Activated T-helper 1 cell treated with anti-CD3 and anti-CD28 coated beads, Interleukin-2, amount 50 U/mL, for 16 hours (primary cell): ENCODE measurements around the gene EZH2.

Source experiments
- DNase-seq, 2 donors: peaks; one replicate each; pipeline ENCODE4 v3.0.0-alpha.2; 2020; ENCODE audit warnings: low read depth in 1 of 2, low spot score in 1 of 2

Gene EZH2

DNA sequence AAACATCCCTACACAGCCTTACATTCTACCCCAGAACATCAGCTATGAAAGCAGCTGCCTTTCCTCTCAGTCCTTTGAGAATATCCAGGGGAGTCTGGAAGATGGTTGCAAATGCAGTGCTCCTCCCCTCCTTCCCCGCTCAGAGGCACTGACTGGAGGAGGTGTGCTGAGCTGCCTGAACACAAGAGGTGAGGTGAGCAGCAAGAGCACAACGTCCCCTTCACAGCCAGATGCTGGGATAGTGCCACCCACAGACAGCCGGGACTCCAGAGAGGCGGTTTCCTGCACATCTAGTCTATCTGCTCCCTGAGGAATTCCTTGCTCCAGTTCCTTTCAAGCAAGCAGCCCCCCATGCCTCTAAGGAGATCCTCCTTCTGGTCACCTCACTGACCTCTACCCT lies 74.2 kb downstream of the EZH2 start:
- DNase-seq, result no peak

DNA sequence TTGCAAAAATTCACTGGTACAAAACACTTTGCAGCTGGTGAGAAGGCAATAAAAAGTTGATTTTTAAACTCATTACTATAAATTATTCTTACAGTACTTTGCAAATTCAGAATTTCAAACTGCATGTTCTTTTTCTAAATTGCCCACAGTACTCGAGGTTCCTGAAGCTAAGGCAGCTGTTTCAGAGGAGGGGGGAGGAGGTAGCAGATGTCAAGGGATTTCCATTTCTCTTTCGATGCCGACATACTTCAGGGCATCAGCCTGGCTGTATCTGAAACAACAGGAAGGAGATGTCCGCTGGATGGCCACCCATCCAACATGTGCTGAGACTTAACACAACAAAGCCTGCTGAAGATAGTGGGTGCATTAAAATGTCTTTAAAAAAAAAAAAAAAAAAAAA lies 76.7 kb downstream of the EZH2 start:
- DNase-seq, result no peak

DNA sequence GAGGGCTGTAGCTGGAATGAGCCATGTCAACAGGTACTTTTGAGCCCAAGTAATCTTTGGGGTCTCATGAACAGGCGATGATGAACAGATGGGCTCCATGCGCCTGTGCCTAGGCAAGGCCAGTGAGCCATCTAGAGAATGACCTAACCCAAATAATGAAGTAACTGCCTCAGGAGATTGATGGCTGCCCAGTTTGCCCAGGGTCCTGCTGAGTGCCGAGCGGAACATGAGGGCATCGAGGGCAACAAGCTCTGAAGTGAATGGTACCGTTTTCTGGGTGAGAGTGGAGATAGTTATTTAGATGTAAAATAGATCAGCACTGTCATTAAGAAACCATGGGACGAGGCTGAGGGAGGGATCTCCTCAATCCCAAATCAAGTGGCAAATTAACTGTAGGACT lies 77.9 kb downstream of the EZH2 start:
- no peak for DNase-seq

DNA sequence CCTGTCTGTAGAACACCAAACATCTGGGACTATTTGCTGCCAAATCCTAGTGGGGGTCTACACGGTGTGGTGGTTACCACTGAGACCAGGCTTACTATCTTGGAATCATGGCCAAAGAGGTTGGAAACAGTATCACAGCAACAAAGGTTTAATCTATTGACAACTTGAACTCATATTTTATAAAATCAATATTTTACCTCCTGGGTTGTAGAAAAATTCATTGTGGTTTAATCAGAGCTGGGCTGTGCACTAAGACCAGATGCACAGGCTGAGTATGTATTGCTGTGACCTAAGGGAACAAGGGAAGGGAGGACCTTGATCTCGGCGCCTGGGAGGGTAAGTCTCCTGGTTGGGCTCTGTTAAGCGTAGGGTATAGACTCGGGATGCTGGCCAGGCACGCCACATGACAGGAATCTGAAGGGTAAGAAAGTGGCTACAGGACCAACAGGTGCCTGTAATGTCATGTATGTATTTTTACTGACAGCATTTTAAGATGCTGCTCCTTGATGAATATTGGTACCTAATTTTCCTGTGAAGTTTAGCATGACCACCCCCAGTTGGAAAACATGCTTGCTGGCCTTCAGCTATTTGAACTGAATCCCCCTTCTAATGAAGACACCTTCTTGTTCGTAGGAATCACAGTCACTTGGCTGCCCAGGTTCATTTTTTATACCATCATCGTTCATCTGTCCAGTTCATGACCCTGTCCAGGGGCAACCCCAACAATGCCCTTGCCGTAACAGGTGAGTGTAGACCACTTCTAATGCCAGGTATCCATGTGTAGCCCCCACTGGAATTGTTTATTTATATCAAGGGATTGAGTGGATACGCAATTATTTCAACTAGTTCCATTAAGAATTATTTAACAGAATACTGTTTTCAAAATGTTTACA lies 79.5 kb downstream of the EZH2 start:
- DNase-seq, result no peak

DNA sequence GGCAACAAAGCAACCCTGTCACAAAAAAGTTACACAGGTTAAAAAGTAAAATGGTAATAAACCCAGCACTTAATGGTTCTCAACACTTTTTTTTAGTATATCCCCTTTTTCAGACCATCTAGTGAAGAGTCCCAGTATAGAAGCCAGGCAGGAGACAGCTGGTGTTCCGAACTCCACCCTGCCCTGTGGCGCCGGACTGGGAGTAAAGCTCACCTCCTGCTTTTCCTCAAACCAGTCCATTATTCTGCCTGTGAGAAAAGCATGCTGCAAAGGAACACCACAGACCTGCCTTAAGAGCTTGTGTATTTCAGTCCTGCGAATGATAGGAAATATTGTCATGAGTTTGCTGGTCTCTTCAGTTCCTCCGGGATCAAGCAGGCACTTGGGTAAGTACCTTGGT lies 81.0 kb downstream of the EZH2 start:
- DNase-seq, result no peak

DNA sequence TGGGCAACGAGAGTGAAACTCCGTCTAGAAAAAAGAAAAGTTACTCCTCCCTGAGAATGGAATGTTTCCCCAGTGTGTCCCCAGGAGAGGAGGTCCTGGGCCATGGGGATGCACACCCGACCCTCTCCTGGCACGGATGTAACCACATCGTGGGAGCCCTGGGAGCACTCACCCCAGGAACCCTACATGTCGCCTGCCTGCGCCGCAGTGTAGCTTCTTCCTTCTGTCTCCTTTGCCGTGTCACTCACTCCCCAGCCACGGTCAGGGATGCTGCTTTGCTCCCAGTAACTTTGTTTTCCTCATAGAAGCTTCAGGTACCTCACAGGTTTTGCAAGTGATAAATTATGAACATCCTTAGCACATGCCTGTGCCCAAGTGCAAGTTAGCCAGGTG lies 82.0 kb downstream of the EZH2 start:
- no peak for DNase-seq

DNA sequence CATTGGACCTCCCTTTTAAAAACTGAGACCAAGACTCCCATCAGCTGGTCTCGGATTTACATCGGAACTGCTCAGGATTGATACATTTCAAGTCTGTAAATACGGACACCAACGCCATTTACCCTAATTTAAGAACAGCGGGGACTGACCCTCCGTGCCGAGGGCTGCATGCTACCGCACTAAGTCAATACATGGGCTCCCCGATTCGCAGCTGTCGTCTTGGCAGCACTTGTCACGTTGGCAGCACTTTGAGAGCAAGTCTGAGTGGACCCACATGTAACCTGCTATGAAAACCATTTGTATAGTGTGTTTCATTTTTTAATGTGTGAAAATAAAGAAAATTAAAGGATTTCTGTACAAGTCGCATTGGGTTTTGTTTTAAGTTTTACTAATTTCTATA lies 83.4 kb downstream of the EZH2 start:
- DNase-seq, result no peak

DNA sequence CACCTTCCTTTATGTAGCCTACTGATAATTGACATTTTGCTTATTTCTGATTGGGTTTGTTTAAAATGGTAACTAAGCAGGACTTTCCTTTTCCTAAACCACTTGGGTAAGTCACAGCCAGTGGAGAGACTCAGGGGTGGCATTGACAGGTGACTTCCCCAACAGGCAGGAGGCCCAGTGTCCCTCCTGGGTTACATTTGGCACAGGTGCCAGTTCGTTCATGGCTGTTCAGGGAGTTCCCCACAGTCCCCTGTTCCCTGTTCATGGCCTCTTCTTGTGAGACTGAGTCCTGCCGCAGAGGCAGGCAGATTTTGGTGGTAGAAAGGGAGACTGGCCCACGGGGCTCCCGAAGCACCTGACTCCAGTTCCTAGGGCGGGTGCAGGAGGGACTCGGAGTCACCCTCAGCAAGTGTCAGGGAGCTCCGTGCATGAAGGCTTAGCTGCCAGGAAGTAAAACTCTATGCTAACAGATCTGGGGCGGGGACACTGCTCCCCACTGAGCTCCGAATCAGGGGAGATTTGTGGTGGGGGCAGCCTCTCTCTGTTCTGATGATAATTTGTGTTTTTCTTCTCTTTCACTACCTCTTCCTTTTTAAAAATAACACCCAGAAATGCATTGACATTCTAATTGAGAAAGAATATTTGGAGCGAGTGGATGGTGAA lies 84.1 kb downstream of the EZH2 start:
- DNase-seq, result no peak

DNA sequence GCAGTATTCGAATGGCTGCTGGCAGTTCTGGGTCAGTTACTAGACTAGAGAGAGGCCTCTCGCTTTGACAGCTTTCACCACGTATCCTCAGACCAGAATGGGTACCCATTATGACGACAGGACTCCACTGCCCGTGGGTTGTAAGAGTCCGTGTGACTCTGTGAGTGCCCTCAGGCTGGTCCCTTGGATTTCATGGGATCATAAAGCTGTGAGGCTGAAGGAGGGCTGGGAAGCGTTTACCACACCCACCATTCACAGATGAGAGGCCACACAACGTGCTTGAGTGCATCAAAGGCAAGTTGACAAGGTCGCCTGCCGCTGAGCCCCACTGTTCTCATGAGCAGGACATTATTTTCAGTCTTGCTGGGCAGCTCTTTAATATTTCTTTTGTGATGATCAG lies 87.2 kb downstream of the EZH2 start:
- DNase-seq, result no peak

DNA sequence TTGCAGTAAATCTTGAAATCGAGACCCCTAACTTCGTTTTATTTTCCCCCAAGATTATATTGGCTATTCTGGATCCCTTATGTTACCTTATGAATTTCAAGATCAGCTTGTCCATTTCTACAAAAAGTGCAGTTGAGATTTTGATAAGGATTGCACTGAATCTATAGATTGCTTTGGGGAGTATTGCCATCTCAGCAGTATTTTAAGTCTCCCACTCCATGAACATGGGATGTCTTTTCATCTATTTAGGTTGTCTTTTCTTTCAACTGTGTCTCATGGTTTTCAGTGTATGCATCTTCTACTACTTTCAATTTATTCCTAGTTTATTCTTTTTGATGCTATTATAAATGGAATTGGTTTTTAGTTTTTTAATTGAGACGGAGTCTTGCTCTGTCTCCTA lies 89.6 kb downstream of the EZH2 start:
- no peak for DNase-seq

DNA sequence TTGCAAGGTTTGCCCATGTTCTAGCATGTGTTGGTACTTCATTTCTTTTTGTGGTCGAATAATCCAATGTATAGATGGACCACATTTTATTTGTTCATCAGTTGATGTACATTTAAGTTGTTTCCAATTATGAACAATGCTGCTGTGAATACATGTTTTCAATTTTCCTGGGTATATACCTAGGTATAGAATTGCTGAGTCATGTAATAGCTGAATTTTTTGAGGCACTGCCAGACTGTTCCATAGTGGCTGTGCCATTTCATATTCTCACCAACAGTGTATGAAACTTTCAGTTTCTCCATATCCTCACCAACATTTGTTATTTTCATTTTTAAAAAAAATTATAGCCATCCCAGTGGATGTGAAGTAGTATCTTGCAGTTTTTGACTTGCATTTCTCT lies 90.5 kb downstream of the EZH2 start:
- no peak for DNase-seq

DNA sequence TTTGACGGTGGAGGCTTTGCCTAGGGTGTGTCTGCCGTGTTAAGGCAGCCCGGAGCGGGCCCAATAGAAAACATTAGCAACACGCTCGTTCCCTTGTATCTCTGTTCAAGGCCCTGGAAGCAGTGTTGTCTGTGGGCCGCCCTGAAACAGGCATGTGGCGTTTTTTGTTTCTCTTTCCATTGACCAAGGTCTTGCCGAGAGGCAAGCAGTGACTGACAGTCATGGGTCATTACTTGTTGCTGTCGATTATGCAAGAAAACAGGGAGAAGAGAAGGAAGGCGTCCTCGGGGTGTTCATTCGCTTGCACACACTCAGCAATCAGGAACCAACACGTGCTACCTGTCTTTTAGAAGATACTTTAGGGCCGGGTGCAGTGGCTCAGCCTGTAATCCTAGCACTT lies 92.5 kb downstream of the EZH2 start:
- DNase-seq, result no peak

DNA sequence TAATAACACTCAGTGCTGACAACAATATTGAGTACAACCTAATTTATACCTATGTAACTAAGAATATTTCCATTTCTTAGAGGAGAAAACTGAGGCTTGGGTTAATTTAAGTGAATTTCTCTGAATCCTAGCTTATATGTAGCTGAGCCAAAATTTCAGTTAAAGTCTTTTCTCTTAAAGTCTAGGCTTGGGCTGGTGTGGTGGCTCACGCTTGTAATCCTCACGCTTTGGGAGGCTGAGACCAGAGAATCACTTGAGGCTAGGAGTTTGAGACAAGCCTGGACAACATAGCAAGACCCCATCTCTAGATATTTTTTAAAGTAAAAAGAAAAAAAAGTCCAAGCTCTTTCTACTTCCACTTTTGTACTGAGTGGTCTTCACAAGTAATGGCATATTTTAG lies 93.2 kb downstream of the EZH2 start:
- DNase-seq, result no peak

DNA sequence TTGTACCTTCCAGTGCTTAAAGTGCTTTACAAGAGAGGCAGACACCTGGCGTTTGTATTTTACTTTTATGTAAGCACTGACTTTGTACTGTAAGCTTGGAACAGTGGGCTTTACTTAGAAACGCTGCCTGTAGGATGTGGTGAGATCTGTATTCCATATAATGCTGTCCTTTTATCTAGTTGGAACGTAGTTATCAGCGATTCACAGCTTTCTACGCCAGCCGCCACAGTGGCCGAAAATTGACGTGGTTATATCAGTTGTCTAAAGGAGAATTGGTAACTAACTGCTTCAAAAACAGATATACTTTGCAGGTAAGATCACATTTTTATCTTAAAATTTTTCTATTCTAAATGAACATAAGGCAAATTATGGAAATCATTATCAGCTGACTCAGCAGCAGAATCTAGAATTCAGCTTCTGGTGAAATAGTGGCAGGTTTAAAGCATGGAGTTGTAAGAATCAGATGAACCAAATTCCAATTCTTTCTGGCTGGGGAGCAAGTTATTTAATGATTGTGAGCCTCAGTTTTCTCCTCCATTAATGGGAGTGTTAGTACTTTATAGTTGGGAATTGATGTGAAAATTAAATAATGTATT lies 93.9 kb downstream of the EZH2 start:
- DNase-seq, result no peak

DNA sequence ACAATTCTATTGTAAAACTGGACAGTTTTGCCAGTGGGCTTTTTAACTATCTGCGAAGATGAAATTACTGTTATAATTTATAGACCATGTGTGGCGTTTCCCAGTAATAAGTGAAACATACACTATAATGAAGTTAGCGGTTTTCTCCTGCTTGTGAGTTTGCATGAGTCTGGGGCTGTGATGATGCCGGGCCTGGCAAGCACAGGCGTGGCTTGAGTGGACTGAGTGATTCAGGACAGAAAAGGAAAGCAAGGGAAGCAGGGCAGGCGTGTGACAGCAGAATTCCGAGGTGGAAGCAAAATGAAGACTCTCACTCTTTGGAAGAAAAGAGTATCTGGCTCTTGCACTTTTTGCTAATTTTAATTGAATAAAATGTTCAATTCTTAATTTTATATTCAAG lies 94.9 kb downstream of the EZH2 start:
- no peak for DNase-seq

DNA sequence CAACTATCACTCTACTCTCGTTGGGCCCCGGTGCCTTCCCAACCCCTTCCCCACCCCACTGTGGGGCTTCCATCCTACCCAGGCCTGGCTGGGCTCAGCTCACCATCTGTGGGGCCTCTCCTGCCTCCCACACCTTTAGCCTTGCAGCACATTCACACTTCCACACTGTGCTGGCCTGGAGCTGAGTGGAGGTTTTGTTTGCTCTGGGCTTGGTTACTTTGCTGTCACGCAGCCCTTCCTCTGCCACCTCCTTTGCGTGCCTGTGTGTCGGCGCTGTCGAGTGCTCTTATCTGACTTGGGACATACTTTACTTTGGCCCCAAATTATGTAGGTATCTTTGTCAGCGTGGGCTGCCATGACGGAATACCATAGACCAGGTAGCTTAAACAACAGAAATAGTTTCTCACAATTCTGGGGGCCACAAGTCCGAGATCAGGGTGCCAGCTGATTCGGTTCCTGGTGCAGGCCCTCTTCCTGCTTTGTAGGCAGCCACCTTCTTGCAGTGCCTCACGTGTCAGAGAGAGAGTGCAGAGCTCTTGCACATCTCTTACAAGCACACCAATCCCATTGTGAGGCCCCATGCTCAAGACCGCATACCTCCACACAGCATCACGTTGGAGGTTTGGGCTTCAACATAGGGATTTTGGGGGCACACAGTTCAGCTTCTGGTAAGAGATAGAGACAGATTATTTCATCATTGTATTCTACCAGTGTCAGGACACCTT lies 96.4 kb downstream of the EZH2 start:
- DNase-seq, result no peak

DNA sequence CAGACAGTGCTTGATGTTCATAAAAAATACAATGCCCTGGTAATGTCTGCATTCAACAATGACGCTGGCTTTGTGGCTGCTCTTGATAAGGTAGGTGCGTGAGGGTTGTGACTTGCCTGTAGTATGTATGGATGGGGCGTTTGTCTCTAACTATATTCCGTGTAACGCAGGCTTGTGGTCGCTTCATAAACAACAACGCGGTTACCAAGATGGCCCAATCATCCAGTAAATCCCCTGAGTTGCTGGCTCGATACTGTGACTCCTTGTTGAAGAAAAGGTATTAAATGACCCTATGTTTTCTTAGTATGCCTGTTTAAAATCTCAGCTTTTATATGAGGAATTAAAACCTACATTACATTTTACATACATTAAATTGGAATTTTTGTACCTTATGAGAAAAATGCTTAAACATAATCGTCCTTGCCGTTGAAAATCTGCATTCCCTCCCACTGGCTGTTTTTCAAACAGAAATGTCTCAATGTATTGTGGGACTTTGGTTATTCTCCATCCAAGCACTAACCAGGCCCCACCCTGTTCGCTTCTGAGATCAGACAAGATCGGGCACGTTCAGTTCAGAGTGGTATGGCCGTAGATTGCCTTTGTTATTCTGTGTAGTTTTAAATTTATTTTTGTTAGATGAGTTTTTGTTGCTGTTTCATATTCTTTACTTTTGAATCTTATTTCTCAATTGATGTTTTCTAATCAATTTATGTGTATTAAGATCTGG lies 100.1 kb downstream of the EZH2 start:
- DNase-seq, result no peak

DNA sequence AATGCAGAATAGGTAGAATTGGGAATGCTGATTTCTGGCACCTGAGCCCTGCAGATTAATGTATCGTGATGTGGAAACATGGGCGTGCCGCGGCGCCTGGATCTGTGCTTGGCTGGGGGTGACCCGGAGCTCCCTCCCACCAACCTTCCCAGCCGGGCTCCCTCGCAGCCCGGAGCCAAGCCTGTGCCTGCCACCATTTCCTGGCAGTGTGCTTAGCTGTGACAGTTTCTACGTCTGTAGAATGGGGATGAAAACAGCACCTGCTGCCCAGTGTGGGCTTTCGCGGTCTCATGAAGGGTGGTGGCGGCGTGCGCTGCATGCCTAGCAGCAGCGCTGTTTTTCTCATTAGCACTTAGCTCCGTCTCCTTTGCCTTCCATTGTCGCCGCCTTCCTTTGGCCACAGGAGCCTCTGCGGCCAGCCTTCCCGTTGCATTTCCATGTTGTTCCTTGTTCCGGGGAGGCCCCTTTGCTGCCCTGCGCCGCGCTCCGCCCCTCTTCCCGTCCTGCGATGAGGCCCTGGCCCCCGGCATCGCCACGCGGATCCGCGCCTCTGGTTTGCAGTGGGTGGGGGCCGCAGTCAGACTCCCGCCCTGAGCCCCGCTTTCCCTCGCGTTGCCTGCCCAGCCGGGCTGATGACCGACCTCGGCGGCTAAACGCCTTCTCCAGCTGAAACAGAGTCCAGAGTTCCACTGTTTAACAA lies 101.2 kb downstream of the EZH2 start:
- no peak for DNase-seq

DNA sequence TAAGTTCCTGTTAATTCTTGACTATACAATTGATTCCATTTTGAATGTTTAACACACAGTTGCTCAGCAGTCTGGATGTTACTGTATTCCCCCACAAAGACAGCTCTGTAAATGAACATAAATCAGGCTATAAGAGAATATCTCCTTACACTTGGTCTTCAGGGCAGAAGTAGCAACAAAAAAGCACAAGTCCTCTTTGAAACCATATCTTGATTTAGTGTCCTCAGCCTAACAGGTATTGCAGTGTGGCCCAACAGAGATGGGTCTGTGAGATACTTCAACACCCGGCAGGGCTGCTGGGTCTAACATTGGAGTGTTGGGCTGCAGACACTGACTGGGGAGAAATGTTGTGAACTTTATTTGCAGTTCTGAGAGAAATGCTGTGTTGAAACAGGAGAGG lies 109.6 kb downstream of the EZH2 start:
- DNase-seq, result no peak

DNA sequence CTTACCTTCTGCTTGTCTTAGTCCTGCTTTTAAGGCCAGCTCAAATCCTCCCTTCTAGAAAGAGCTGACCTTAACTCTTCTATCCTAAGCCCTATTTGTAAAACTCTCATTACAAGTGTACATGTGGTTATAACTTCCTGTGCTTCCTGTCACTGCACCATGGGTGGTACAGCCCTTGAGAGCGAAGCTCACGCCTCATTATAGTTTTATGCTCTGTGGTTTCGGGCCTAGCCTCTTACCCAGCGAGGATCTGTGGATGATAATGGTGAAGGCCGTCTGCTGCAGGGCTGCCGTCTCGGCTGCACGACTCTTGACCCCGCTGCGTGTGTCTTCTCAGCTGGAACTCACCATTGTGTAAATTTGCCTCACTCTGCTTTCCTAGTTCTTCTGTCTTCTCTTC lies 110.8 kb downstream of the EZH2 start:
- no peak for DNase-seq
